Right atrium auricular region (tissue), 2 donors: ENCODE measurements around the gene FAM117B. TPM values are rescaled to one million over a fixed set of nuclear protein-coding genes. Genes with fewer than 3 reads are reported as not detected.

Source experiments
- DNase-seq: peaks from one replicate; pipeline ENCODE4 v3.0.0-alpha.2; 2019; ENCODE audit warnings: low spot score
- H3K27ac ChIP-seq, 2 donors: fragments of 200-600 bp; sonication (generic); 1 replicate in 1 of 2; 2 replicates in 1 of 2; pipeline ENCODE4 v1.5.1; 2016 to 2019
- H3K27me3 ChIP-seq, 2 donors: fragments of 200-600 bp; sonication (generic); one replicate each; pipeline versions ENCODE4 v1.5.1 to v1.6.0; 2017 to 2019
- H3K36me3 ChIP-seq: fragments of 200-600 bp; sonication (generic); one replicate; pipeline ENCODE4 v1.5.1; 2016
- H3K4me1 ChIP-seq, 2 donors: fragments of 200-600 bp; sonication (generic); one replicate each; pipeline versions ENCODE4 v1.5.1 to v1.6.0; 2017 to 2019
- H3K4me3 ChIP-seq, 2 donors: fragments of 200-600 bp; sonication (generic); 1 replicate in 1 of 2; 2 replicates in 1 of 2; pipeline ENCODE4 v1.5.1; 2017 to 2019; ENCODE audit warnings: mild to moderate bottlenecking in 1 of 2, moderate library complexity in 1 of 2
- H3K9me3 ChIP-seq, 2 donors: fragments of 200-600 bp; sonication (generic); one replicate each; pipeline ENCODE4 v1.5.1; 2019
- CTCF ChIP-seq, 2 donors: fragments of 200-600 bp; sonication (generic); IDR thresholded peaks; one replicate each; pipeline ENCODE4 v1.5.1; 2019; ENCODE audit warnings: antibody characterized with exemption in 2 of 2
- total RNA-seq, 2 donors: library from RNA; depleted of rRNA; stranded (reverse); fragments of >200 nt; gene quantifications; one replicate each; pipeline ENCODE4 v1.1.0, GENCODE V29; 2016

Gene FAM117B
- total RNA-seq, 2 donors from 2014 or later, result 3.3 to 5.2 TPM

DNA sequence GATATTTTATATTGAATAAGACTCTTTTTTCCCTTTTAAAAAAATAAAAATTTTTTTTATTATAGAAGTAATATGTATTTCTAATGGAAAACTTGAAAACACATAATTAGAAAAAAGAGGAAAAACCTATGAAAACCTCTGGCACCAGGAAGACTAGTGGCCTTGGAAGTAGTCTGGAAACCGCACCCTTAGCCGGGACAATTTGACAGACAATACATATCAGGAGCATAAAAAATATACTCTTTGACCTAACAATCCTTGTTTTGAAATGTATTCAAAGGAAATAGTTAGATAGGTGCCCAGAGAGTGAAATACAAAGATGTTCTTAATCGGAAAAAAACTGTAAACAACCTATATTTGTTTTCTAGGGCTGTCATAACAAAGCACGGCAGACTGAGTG, 34.9 kb upstream of the FAM117B start:
- no peak overlapping the region for H3K27ac ChIP-seq
- H3K4me1 ChIP-seq, result no peaks in the 10 kb centered on the region
- no peaks in the 10 kb centered on the region for H3K27me3 ChIP-seq
- no peaks in the 10 kb centered on the region for H3K9me3 ChIP-seq
- no peaks in the 10 kb centered on the region for H3K36me3 ChIP-seq
- no peak for DNase-seq
- H3K4me3 ChIP-seq, result no peak overlapping the region
- no peak for TF ChIP-seq CTCF (IDR thresholded peaks at IDR 0.05)

- H3K27ac ChIP-seq, result no peak overlapping the region
- H3K4me3 ChIP-seq, result no peak overlapping the region
- no peaks in the 10 kb centered on the region for H3K27me3 ChIP-seq
- DNase-seq, result no peak
- no peaks in the 10 kb centered on the region for H3K36me3 ChIP-seq
- no peaks in the 10 kb centered on the region for H3K4me1 ChIP-seq
- no peaks in the 10 kb centered on the region for H3K9me3 ChIP-seq
- no peak for TF ChIP-seq CTCF (IDR thresholded peaks at IDR 0.05)
Observed at GRCh38 chr2:202604699-202605098, 30.1 kb upstream of the FAM117B start.

- no peaks in the 10 kb centered on the region for H3K4me1 ChIP-seq
- no peaks in the 10 kb centered on the region for H3K27me3 ChIP-seq
- no peaks in the 10 kb centered on the region for H3K36me3 ChIP-seq
- H3K4me3 ChIP-seq, result no peak overlapping the region
- no peaks in the 10 kb centered on the region for H3K9me3 ChIP-seq
- no peak for DNase-seq
- no peak for TF ChIP-seq CTCF (IDR thresholded peaks at IDR 0.05)
- no peak overlapping the region for H3K27ac ChIP-seq
Observed at GRCh38 chr2:202605174-202605573, 29.6 kb upstream of the FAM117B start.

DNA sequence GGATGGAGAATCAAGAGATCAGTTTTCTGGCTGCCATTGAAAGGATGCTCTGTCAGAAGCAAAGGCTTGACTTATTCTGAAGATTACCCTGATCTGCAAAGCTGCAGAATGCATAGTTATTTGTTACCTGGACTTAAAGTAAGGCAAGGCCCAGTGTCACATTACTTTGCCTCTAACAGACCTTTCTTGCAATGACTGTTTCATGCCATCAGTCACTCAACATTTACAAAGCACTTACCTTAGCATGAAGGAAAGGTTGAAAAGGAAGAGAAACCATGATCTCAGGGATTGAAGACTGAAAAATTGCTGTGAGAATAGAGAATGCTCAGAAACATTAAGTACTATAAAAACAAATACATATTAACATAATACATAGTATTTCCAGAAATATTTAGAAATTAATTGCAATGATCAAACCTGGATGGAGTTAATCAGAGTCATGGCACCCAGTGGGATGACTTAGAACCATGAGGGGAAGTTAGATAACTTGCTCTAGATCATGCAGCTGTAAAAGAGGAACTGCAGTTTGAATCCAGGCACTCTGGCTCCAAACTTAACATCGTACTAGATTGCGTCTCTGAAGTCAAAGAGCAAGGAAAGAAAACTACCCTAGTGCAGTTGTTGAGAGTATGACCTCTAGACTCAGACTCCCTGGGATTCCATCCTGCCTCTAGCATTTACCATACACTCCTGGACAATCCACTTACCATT, 26.5 kb upstream of the FAM117B start:
- Histone ChIP-seq H3K27ac (no peak overlapping the region), H3K9me3 (no peaks in the 10 kb centered on the region), H3K27me3 (no peaks in the 10 kb centered on the region), H3K4me1 (no peaks in the 10 kb centered on the region), H3K36me3 (no peaks in the 10 kb centered on the region), H3K4me3 (no peak overlapping the region)
- no peak for TF ChIP-seq CTCF (IDR thresholded peaks at IDR 0.05)
- DNase-seq, result no peak

DNA sequence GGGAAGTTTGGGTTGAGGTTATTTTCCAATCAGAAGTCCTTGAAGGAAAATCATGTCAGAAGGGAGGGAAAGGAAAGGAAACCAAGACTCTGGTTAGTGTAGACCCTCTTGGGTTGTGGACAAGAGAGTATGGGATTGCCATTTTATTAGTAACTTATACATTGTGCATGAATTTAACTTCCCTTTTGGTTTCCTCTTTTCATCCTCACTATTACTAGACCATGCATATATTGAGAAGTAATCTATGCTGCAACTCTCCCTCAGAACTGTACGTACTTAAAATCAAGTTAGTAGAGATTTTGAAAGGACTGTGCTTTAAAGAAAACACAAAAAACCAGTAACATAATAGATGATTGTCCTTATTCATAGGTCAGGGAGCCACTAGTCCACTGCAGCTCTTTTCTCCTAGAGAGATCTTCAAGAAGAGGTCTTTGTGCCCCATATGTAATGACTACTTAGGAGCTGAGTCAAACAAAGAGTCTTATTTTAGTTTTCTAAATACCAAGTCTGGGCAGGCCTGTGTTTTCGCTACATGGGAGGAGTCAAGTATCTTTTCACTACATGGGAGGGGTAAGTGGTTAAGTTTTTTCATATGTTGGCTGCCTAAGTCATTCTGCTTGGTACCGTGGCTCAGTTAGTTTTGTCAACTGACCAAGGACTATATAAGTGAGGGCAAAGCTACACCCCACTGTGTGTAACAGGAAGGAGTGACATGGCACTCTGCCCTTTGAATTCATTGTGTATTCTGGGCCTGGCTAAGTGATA, 25.2 kb upstream of the FAM117B start:
- Histone ChIP-seq H3K9me3 (no peaks in the 10 kb centered on the region), H3K36me3 (no peaks in the 10 kb centered on the region), H3K27ac (no peak overlapping the region), H3K4me3 (no peak overlapping the region), H3K4me1 (no peaks in the 10 kb centered on the region), H3K27me3 (no peaks in the 10 kb centered on the region)
- no peak for DNase-seq
- no peak for TF ChIP-seq CTCF (IDR thresholded peaks at IDR 0.05)
